K562 (cell line): ENCODE measurements around the gene LRP6. TPM values are rescaled to one million over a fixed set of nuclear protein-coding genes. Genes with fewer than 3 reads are reported as not detected.

Source experiments
- ATAC-seq: fragments of 200-7000 bp; cut with Tn5 transposase; 3 replicates; pipeline ENCODE4 v1.9.1; 2020; ENCODE audit warnings: moderate library complexity
- BruUV-seq: library from RNA; stranded (reverse); fragments of 400-500 nt; replicated peaks from 2 replicates; lab custom pipeline; 2021; lab: Mats Ljungman, UMichigan
- CTCF ChIA-PET: fragments of 300-600 bp; formaldehyde crosslinking; extraction: SDS; loops from one replicate; lab custom pipeline; 2021; ENCODE audit warnings: low intra/inter-chr PET ratio; lab: Yijun Ruan, JAX
- POLR2A ChIA-PET: fragments of 300-600, 350-650 bp; sonication (Branson Sonifier 250); formaldehyde crosslinking; extraction: SDS; loops from one replicate; lab custom pipeline; 2021; ENCODE audit warnings: antibody characterized with exemption, inconsistent platforms; lab: Yijun Ruan, JAX
- DNase-seq, 4 experiments: peaks; one replicate each; pipeline versions ENCODE4 v3.0.0 to v3.0.0-alpha.2; 2011 to 2018; ENCODE audit warnings: low spot score in 3 of 4, mixed read lengths in 3 of 4; ENCODE audit errors: extremely low read depth in 1 of 4
- FAIRE-seq: peaks from 2 replicates; lab custom pipeline; 2011; peaks lifted over from hg19 to GRCh38; lab: Jason Lieb, UNC
- H2AFZ ChIP-seq: 2 replicates; pipeline ENCODE4 v1.6.0; 2011; ENCODE audit warnings: low read depth, low read length, control low read depth, inconsistent platforms
- H3K27ac ChIP-seq: fragments of 200-600 bp; 3 replicates; pipeline ENCODE4 v1.8.0; 2011; ENCODE audit warnings: low read depth, mild to moderate bottlenecking, control low read depth, inconsistent platforms, low read length, moderate library complexity, mixed read lengths; ENCODE audit errors: extremely low read depth
- H3K27me3 ChIP-seq, 2 experiments: fragments of 300-600 bp in 1 of 2; 2 replicates in 1 of 2; 3 replicates in 1 of 2; pipeline versions ENCODE4 v1.6.0 to v1.8.0; 2011; ENCODE audit warnings: inconsistent platforms in 2 of 2, low read length in 2 of 2, mild to moderate bottlenecking in 1 of 2, mixed read lengths in 1 of 2, moderate library complexity in 1 of 2; ENCODE audit not compliant: control insufficient read depth in 2 of 2, insufficient read depth in 2 of 2
- H3K36me3 ChIP-seq: fragments of 300-600 bp; 3 replicates; pipeline ENCODE4 v1.8.0; 2011; ENCODE audit warnings: mild to moderate bottlenecking, low read length, inconsistent platforms; ENCODE audit not compliant: control insufficient read depth, insufficient read depth
- H3K4me1 ChIP-seq, 2 experiments: fragments of 200-600 bp in 1 of 2; replicated peaks in 1 of 2; 2 replicates in 1 of 2; 3 replicates in 1 of 2; pipeline versions ENCODE4 v1.5.1 to v1.8.0; 2011; ENCODE audit warnings: inconsistent platforms in 2 of 2, low read length in 2 of 2, mild to moderate bottlenecking in 1 of 2, mixed read lengths in 1 of 2, moderate library complexity in 1 of 2; ENCODE audit not compliant: control insufficient read depth in 2 of 2, insufficient read depth in 2 of 2
- H3K4me2 ChIP-seq: 2 replicates; pipeline ENCODE4 v1.6.1; 2011; ENCODE audit warnings: low read length, control low read depth, inconsistent platforms, mixed read lengths; ENCODE audit not compliant: insufficient read depth
- H3K4me3 ChIP-seq: fragments of 200-600 bp; sonication (generic), shearing (Covaris generic); 2 replicates; pipeline ENCODE4 v1.5.1; 2016; ENCODE audit warnings: control low read depth, inconsistent platforms
- H3K79me2 ChIP-seq: fragments of 200-600 bp; 3 replicates; pipeline ENCODE4 v1.8.0; 2011; ENCODE audit warnings: low read length, inconsistent platforms; ENCODE audit not compliant: control insufficient read depth, insufficient read depth
- H3K9ac ChIP-seq, 2 experiments: 2 replicates each; pipeline versions ENCODE4 v1.6.0 to v1.6.1; 2011; ENCODE audit warnings: low read depth in 2 of 2, low read length in 2 of 2, control low read depth in 1 of 2, inconsistent platforms in 1 of 2, mild to moderate bottlenecking in 1 of 2, mixed read lengths in 1 of 2; ENCODE audit not compliant: insufficient read depth in 1 of 2
- H3K9me1 ChIP-seq: one replicate; pipeline ENCODE4 v1.6.0; 2011; ENCODE audit warnings: inconsistent platforms, mild to moderate bottlenecking, low read length, moderate library complexity; ENCODE audit not compliant: control insufficient read depth, insufficient read depth
- H3K9me3 ChIP-seq: replicated peaks from 2 replicates; pipeline ENCODE4 v1.5.1; 2011; ENCODE audit warnings: low read depth, low read length, inconsistent platforms; ENCODE audit not compliant: control insufficient read depth, insufficient read depth
- H4K20me1 ChIP-seq: replicated peaks from 2 replicates; pipeline ENCODE4 v1.6.1; 2011; ENCODE audit warnings: low read length, inconsistent platforms, mixed read lengths; ENCODE audit not compliant: control insufficient read depth, insufficient read depth
- BRCA1 ChIP-seq, 2 experiments: fragments of 450-650 bp in 1 of 2; sonication (generic) in 1 of 2; formaldehyde crosslinking in 1 of 2; IDR thresholded peaks; 2 replicates each; pipeline versions ENCODE4 v1.5.0 to v1.6.1; 2017 to 2020; ENCODE audit warnings: mild to moderate bottlenecking in 1 of 2, missing genetic modification reagents in 1 of 2
- CLOCK ChIP-seq: fragments of 250-450 bp; sonication (Bioruptor Pico); IDR thresholded peaks from 2 replicates; pipeline ENCODE4 v1.4.0; 2020; ENCODE audit warnings: mild to moderate bottlenecking, moderate library complexity, borderline replicate concordance
- NR4A1 ChIP-seq, 2 experiments: fragments of 250-450 bp in 1 of 2; fragments of 450-650 bp in 1 of 2; sonication (Bioruptor Pico) in 1 of 2; IDR thresholded peaks; 2 replicates each; pipeline versions ENCODE4 v1.4.0 to v1.6.1; 2016 to 2020; ENCODE audit warnings: mild to moderate bottlenecking in 2 of 2, missing compliant biosample characterization in 1 of 2, missing genetic modification characterization in 1 of 2, moderate library complexity in 1 of 2
- U2AF2 ChIP-seq: fragments of 200-400 bp; formaldehyde crosslinking; optimal IDR thresholded peaks from 2 replicates; pipeline ENCODE3; 2017; ENCODE audit warnings: low read depth, mild to moderate bottlenecking, low read length
- ZBTB1 ChIP-seq: sonication (generic); formaldehyde crosslinking; IDR thresholded peaks from 2 replicates; pipeline ENCODE4 v1.8.1; 2023; ENCODE audit warnings: missing genetic modification reagents, low read depth, mild to moderate bottlenecking, borderline replicate concordance
- ZKSCAN1 ChIP-seq: fragments of 150-350 bp; IDR thresholded peaks from 2 replicates; pipeline ENCODE4 v1.6.1; 2016; ENCODE audit warnings: low read depth, low read length
- WGBS: fragments of 100-300 bp; shearing (Covaris generic); methylation state at CpG from one replicate; pipeline ENCODE4 v1.1.6; 2016; ENCODE audit warnings: low coverage, mixed read lengths; ENCODE audit not compliant: insufficient coverage; ENCODE audit errors: missing lambda C conversion rate; 5-methylcytosine and 5-hydroxymethylcytosine counted together
- in situ Hi-C: fragments of 300-500 bp; cut with MboI; formaldehyde crosslinking; loops from 4 replicates; pipeline ENCODE4 v1.15.0; 2018; ENCODE audit warnings: inconsistent platforms, mixed read lengths
- intact Hi-C: fragments of 100-400 bp; cut with micrococcal nuclease; formaldehyde crosslinking; loops from 2 replicates; pipeline ENCODE4 v1.14.2; 2022
- polyA plus RNA-seq, 8 experiments: library from polyadenylated mRNA; depleted of rRNA in 4 of 8; stranded (reverse) in 5 of 8; unstranded in 3 of 8; fragments of >200 nt; fragmentation: Nextera tagmentation in 2 of 8; fragmentation: Illumina TruSeq in 1 of 8; extraction: Ambion mirVana in 2 of 8; extraction: Trizol in 1 of 8; gene quantifications; 2 replicates each; pipeline versions ENCODE4 v1.2.1 to v1.2.3, GENCODE V29; 2011 to 2014; ENCODE audit warnings: inconsistent platforms in 1 of 8, missing spikeins in 1 of 8
- total RNA-seq, 7 experiments: library from RNA; depleted of rRNA in 6 of 7; stranded (reverse); fragments of >200 nt in 6 of 7; fragmentation: Illumina TruSeq in 2 of 7; extraction: Trizol in 2 of 7; gene quantifications; 2 replicates each; pipeline versions ENCODE4 v1.2.1 to v1.2.3, GENCODE V29; 2011 to 2021; ENCODE audit warnings: low replicate concordance in 1 of 7

Gene LRP6
- total and polyA plus RNA-seq, 9 of the 15 experiments (the other 6 are each of a cell fraction or from before 2014, with no cell fraction given), result 3.0 to 17.0 (median 10.8) TPM

DNA sequence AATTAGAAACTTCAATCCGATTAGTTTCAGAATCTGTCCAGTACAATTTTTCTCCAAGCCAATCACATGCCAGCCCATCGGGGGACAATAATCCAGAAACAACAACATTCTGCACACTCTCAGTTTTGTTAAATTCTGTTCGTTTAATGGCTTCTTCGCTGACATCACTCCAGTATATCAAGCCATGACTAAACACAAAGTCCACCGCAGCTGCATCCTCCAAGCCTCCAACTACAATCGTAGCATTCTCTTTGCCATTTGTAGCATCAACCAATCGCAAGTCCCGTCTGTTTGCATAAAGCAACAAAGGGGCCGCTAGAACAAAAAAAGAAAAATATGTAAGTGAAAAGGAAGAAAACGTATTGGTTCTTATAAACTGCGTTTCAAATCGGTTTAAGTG is 22.5 kb downstream of the LRP6 start:
- TF ChIP-seq ZKSCAN1 (no peak), ZBTB1 (no peak), BRCA1 (IDR thresholded peaks at IDR 0.05) (no peak), BRCA1 (CRISPR knock-in tag; IDR thresholded peaks at IDR 0.05) (no peak)
- TF ChIP-seq, all 486 proteins: peak for 0
- POLR2A ChIA-PET, result interaction anchor here (0.7 kb wide), 1 partner anchor 22 kb away, joined by 3 read pairs; no protein-coding TSS in a partner anchor
- ATAC-seq, result no peak
- Histone ChIP-seq H3K27ac (no peak overlapping the region), H3K4me1 (no peaks in the 10 kb centered on the region; a peak in 1 of 5 replicates), H3K4me2 (no peak overlapping the region), H3K27me3 (no peaks in the 10 kb centered on the region), H2AFZ (no peak overlapping the region), H3K4me3 (no peak overlapping the region), H3K79me2 (peaks cover 68% of the 10 kb centered on the region), H3K9me1 (no peaks in the 10 kb centered on the region), H3K9me3 (no peaks in the 10 kb centered on the region), H3K9ac (no peak overlapping the region), H4K20me1 (no peaks in the 10 kb centered on the region; the same call in 1 of the 2 replicates), H3K36me3 (peaks cover 11% of the 10 kb centered on the region; the same call in 1 of the 3 replicates)
- no TSS peak for BruUV-seq
- CTCF ChIA-PET, result no interaction called here
- 88% methylated on average over 12 of the region's 12 CpGs for WGBS
- FAIRE-seq, result no peak
- intact Hi-C loops, result no loop called here
- no peak for DNase-seq
- in situ Hi-C loops, result no loop called here

DNA sequence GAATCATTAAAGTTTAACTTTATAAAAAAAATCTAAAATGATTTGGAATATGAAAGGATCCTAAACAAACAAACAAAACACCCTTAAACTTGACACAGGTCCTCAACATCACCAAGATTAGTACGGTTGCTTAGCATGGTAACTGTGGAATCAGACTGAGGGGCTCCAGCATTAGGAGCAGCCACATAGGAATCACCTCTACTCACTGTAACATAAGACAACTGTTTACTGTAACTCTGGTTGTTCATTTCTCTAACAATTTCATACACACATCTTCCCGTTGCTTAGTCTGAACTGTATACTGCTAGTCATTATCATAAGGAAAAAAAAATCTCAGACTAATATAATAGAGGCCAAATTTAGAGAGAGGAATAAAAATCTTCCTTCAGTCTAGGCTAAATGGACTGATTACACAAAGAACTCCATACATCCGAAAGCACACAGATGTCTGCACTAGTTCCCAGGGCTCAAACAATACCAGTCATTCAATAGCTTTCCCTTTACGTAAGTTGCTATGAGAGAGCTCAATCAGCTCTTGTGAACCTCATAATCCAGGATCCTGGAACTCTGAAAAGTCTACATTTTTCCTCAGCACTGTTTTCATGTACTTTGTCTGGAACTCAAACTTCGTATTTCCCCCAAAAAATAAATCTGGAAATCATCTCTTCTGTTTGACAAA is 26.0 kb downstream of the LRP6 start:
- no peak for DNase-seq
- ATAC-seq, result no peak
- 69% methylated on average over 5 of the region's 5 CpGs for WGBS
- H3K4me2 ChIP-seq, result no peak overlapping the region
- FAIRE-seq, result no peak
- CTCF ChIA-PET, result no interaction called here
- H3K4me1 ChIP-seq, result no peaks in the 10 kb centered on the region; a peak in 1 of 5 replicates
- no peak overlapping the region for H2AFZ ChIP-seq
- H3K36me3 ChIP-seq, result peaks cover 11% of the 10 kb centered on the region; the same call in 1 of the 3 replicates
- H3K9me3 ChIP-seq, result no peaks in the 10 kb centered on the region
- H3K4me3 ChIP-seq, result no peak overlapping the region
- no peak overlapping the region for H3K9ac ChIP-seq
- intact Hi-C loops (no loop called here), in situ Hi-C loops (no loop called here)
- H3K27ac ChIP-seq, result no peak overlapping the region; the same call in 2 of the 3 replicates
- POLR2A ChIA-PET, result interaction anchor here (0.8 kb wide), 1 partner anchor 26 kb away, joined by 3 read pairs; the partner anchor contains the start of gene LRP6
- no peaks in the 10 kb centered on the region for H4K20me1 ChIP-seq
- no TSS peak for BruUV-seq
- H3K79me2 ChIP-seq, result peaks cover 85% of the 10 kb centered on the region
- TF ChIP-seq NR4A1 (CRISPR knock-in tag; IDR thresholded peaks at IDR 0.05) (no peak), NR4A1 (tag; IDR thresholded peaks at IDR 0.05) (no peak), U2AF2 (no peak), CLOCK (CRISPR knock-in tag) (no peak)
- H3K9me1 ChIP-seq, result no peaks in the 10 kb centered on the region
- no peaks in the 10 kb centered on the region for H3K27me3 ChIP-seq
